Neural progenitor cell (in vitro differentiated cells): ENCODE data around the gene DRG1. TPM values are rescaled to one million over a fixed set of nuclear protein-coding genes. Genes with fewer than 3 reads are reported as not detected.
A peak's percentile ranks its signal among the peaks of the same experiment; 100 is the strongest.
"Not testable (repeated sequence)": the region's sequence is repeated elsewhere in the genome, so short reads cannot be mapped to it uniquely, and the experiment has no call there.

Experiments
- DNase-seq: peaks from one replicate; pipeline ENCODE4 v3.0.0-alpha.2; 2016; ENCODE audit warnings: low spot score
- H2AFZ ChIP-seq: fragments of 200-600 bp; sonication (generic); replicated peaks from 2 replicates; pipeline ENCODE4 v1.6.1; 2016; ENCODE audit warnings: antibody characterized with exemption
- H3F3A ChIP-seq: fragments of 200-600 bp; sonication (generic); 2 replicates; pipeline ENCODE4 v1.6.1; 2016; ENCODE audit warnings: antibody characterized with exemption, low read depth
- H3K27ac ChIP-seq: fragments of 200-600 bp; sonication (generic); 2 replicates; pipeline ENCODE4 v1.5.1; 2016; ENCODE audit warnings: mild to moderate bottlenecking
- H3K27me3 ChIP-seq: fragments of 200-600 bp; sonication (generic); 2 replicates; pipeline ENCODE4 v1.6.1; 2016; ENCODE audit warnings: mild to moderate bottlenecking, moderate library complexity
- H3K36me3 ChIP-seq: fragments of 200-600 bp; sonication (generic); 2 replicates; pipeline ENCODE4 v1.5.1; 2016
- H3K4me1 ChIP-seq: fragments of 200-600 bp; sonication (generic); 2 replicates; pipeline ENCODE4 v1.6.1; 2016; ENCODE audit warnings: mixed run types
- H3K4me2 ChIP-seq: fragments of 200-600 bp; sonication (generic); 2 replicates; pipeline ENCODE4 v1.6.1; 2016
- H3K4me3 ChIP-seq: fragments of 200-600 bp; sonication (generic); 2 replicates; pipeline ENCODE4 v1.5.1; 2016
- H3K79me2 ChIP-seq: fragments of 200-600 bp; sonication (generic); 2 replicates; pipeline ENCODE4 v1.6.1; 2016; ENCODE audit warnings: low read depth
- H3K9ac ChIP-seq: fragments of 200-600 bp; sonication (generic); 2 replicates; pipeline ENCODE4 v1.6.1; 2016
- H3K9me3 ChIP-seq: fragments of 200-600 bp; sonication (generic); 2 replicates; pipeline ENCODE4 v1.5.1; 2016; ENCODE audit warnings: low read depth
- H4K20me1 ChIP-seq: fragments of 200-600 bp; sonication (generic); 2 replicates; pipeline ENCODE4 v1.6.1; 2016; ENCODE audit warnings: low read depth
- H3K27ac Mint-ChIP-seq: 3 replicates; pipeline ENCODE4 v1.8.0; 2021; ENCODE audit warnings: mixed read lengths
- H3K27me3 Mint-ChIP-seq: 2 replicates; pipeline ENCODE4 v1.8.0; 2022; ENCODE audit warnings: low read depth, mild to moderate bottlenecking, inconsistent platforms, moderate library complexity, mixed read lengths; ENCODE audit not compliant: insufficient read depth
- H3K36me3 Mint-ChIP-seq: 3 replicates; pipeline ENCODE4 v1.8.0; 2021; ENCODE audit warnings: mixed read lengths
- H3K4me1 Mint-ChIP-seq: 3 replicates; pipeline ENCODE4 v1.8.0; 2021; ENCODE audit warnings: mixed read lengths
- H3K4me3 Mint-ChIP-seq: 3 replicates; pipeline ENCODE4 v1.8.0; 2021; ENCODE audit warnings: mild to moderate bottlenecking, moderate library complexity, mixed read lengths
- H3K9me3 Mint-ChIP-seq: 3 replicates; pipeline ENCODE4 v1.8.0; 2020; ENCODE audit warnings: mixed read lengths
- CTCF ChIP-seq: fragments of 200-600 bp; sonication (generic); IDR thresholded peaks from 2 replicates; pipeline ENCODE4 v1.5.1; 2017; ENCODE audit warnings: antibody characterized with exemption, mild to moderate bottlenecking
- EZH2 ChIP-seq: fragments of 200-600 bp; sonication (generic); IDR thresholded peaks from 2 replicates; pipeline ENCODE4 v1.6.1; 2017; ENCODE audit warnings: antibody characterized with exemption, mild to moderate bottlenecking, moderate library complexity
- EZH2phosphoT487 ChIP-seq: fragments of 200-600 bp; sonication (generic); IDR thresholded peaks from 2 replicates; pipeline ENCODE4 v1.6.1; 2017; ENCODE audit warnings: antibody characterized with exemption
- total RNA-seq: library from RNA; depleted of rRNA; stranded (reverse); fragments of >200 nt; gene quantifications from 2 replicates; pipeline ENCODE4 v1.2.3, GENCODE V29; 2015; ENCODE audit warnings: low replicate concordance

DRG1 gene
- total RNA-seq, 1 donor from 2014 or later = 78.9 TPM

GRCh38 chr22:31398231-31398630 lies 1.2 kb upstream of the DRG1 start:
- Histone ChIP-seq H3K27me3 (no peaks in the 10 kb centered on the region), H3K9me3 (no peaks in the 10 kb centered on the region), H4K20me1 (peaks cover 20% of the 10 kb centered on the region), H3K27ac (peak overlapping the region; percentile 0), H3K79me2 (peaks cover 39% of the 10 kb centered on the region), H3K4me2 (no peak overlapping the region), H3K9ac (no peak overlapping the region), H3K4me1 (peaks cover 16% of the 10 kb centered on the region), H3K4me3 (no peak overlapping the region), H3F3A (peaks cover 26% of the 10 kb centered on the region), H2AFZ (no peak overlapping the region), H3K36me3 (peaks cover 5% of the 10 kb centered on the region)
- TF ChIP-seq EZH2phosphoT487 (no peak), EZH2 (no peak)
- Mint-ChIP-seq H3K36me3 (peaks cover 8% of the 10 kb centered on the region), H3K4me3 (no peak overlapping the region), H3K4me1 (peaks cover 9% of the 10 kb centered on the region), H3K27me3 (peaks cover 2% of the 10 kb centered on the region), H3K9me3 (peaks cover 3% of the 10 kb centered on the region), H3K27ac (no peak overlapping the region)
- no peak for DNase-seq

- peaks cover 16% of the 10 kb centered on the region for H3K4me1 ChIP-seq
- peak overlapping the region; percentile 81 for H3K27ac Mint-ChIP-seq
- H3K9me3 ChIP-seq = no peaks in the 10 kb centered on the region
- peak overlapping the region; percentile 93 for H3K9ac ChIP-seq
- H3K27ac ChIP-seq = peak overlapping the region; percentile 80
- H3K79me2 ChIP-seq = peaks cover 51% of the 10 kb centered on the region
- H3K4me3 Mint-ChIP-seq = peak overlapping the region; percentile 95
- H3K27me3 Mint-ChIP-seq = peaks cover 2% of the 10 kb centered on the region
- peak overlapping the region; percentile 92 for H3K4me2 ChIP-seq
- H3F3A ChIP-seq = peaks cover 26% of the 10 kb centered on the region
- peak overlapping the region; percentile 75 for H3K4me3 ChIP-seq
- H3K27me3 ChIP-seq = no peaks in the 10 kb centered on the region
- peaks cover 8% of the 10 kb centered on the region for H3K36me3 Mint-ChIP-seq
- peaks cover 9% of the 10 kb centered on the region for H3K4me1 Mint-ChIP-seq
- H3K9me3 Mint-ChIP-seq = no peaks in the 10 kb centered on the region
- H4K20me1 ChIP-seq = peaks cover 20% of the 10 kb centered on the region
- DNase-seq = peak; percentile 73
- TF ChIP-seq EZH2 = no peak
- TF ChIP-seq EZH2phosphoT487 = peak; percentile 29
- TF ChIP-seq CTCF = no peak
- peaks cover 5% of the 10 kb centered on the region for H3K36me3 ChIP-seq
- no peak overlapping the region for H2AFZ ChIP-seq
Measured at GRCh38 chr22:31400023-31400397, 606 bp downstream of the DRG1 start.

- peaks cover 26% of the 10 kb centered on the region for H3F3A ChIP-seq
- H3K27ac ChIP-seq, H3K4me1 Mint-ChIP-seq, H3K9me3 Mint-ChIP-seq, H3K27ac Mint-ChIP-seq, H3K4me3 ChIP-seq, H3K9me3 ChIP-seq, H3K27me3 Mint-ChIP-seq, DNase-seq, H3K4me3 Mint-ChIP-seq, H3K4me2 ChIP-seq, H3K27me3 ChIP-seq, H3K9ac ChIP-seq, H2AFZ ChIP-seq: not testable (repeated sequence)
- H4K20me1 ChIP-seq = peaks cover 30% of the 10 kb centered on the region
- peaks cover 16% of the 10 kb centered on the region for H3K4me1 ChIP-seq
- H3K36me3 ChIP-seq = peaks cover 13% of the 10 kb centered on the region
- peaks cover 72% of the 10 kb centered on the region for H3K79me2 ChIP-seq
- H3K36me3 Mint-ChIP-seq = peaks cover 12% of the 10 kb centered on the region
Measured at GRCh38 chr22:31402350-31402749, 2.9 kb downstream of the DRG1 start.

- Mint-ChIP-seq H3K4me1 (no peaks in the 10 kb centered on the region), H3K4me3 (no peak overlapping the region), H3K27me3 (no peaks in the 10 kb centered on the region), H3K27ac (no peak overlapping the region), H3K9me3 (no peaks in the 10 kb centered on the region), H3K36me3 (peaks cover 41% of the 10 kb centered on the region)
- Histone ChIP-seq H3K4me2 (no peak overlapping the region), H3K4me3 (no peak overlapping the region), H2AFZ (no peak overlapping the region), H3K27ac (no peak overlapping the region), H3K79me2 (no peaks in the 10 kb centered on the region), H3K4me1 (no peaks in the 10 kb centered on the region), H3K36me3 (peaks cover 6% of the 10 kb centered on the region), H3K9me3 (no peaks in the 10 kb centered on the region), H3K9ac (no peak overlapping the region), H3K27me3 (no peaks in the 10 kb centered on the region), H3F3A (no peaks in the 10 kb centered on the region), H4K20me1 (no peaks in the 10 kb centered on the region)
- TF ChIP-seq EZH2phosphoT487 (no peak), EZH2 (no peak), CTCF (no peak)
- DNase-seq = no peak
Measured at GRCh38 chr22:31425331-31426050, 26.1 kb downstream of the DRG1 start.
